Ishikawa (cell line): ENCODE results near the gene LRATD1.

ENCODE experiments used
- CEBPB ChIP-seq: IDR thresholded peaks from 2 replicates; pipeline ENCODE4 v1.6.1; 2012
- CREB1 ChIP-seq: IDR thresholded peaks from 2 replicates; pipeline ENCODE4 v1.6.1; 2012; ENCODE audit warnings: low read depth
- EGR1 ChIP-seq: IDR thresholded peaks from 2 replicates; pipeline ENCODE4 v1.6.1; 2012
- EP300 ChIP-seq: IDR thresholded peaks from 2 replicates; pipeline ENCODE4 v1.6.1; 2012; ENCODE audit warnings: borderline replicate concordance
- FOXM1 ChIP-seq: IDR thresholded peaks from 2 replicates; pipeline ENCODE4 v1.6.1; 2012; ENCODE audit warnings: low read depth, borderline replicate concordance
- MAX ChIP-seq: IDR thresholded peaks from 2 replicates; pipeline ENCODE4 v1.6.1; 2012
- NFIC ChIP-seq: IDR thresholded peaks from 2 replicates; pipeline ENCODE4 v1.6.1; 2012
- RAD21 ChIP-seq: IDR thresholded peaks from 2 replicates; pipeline ENCODE4 v1.6.1; 2012; ENCODE audit warnings: low read depth
- REST ChIP-seq: IDR thresholded peaks from 2 replicates; pipeline ENCODE4 v1.6.1; 2012; ENCODE audit warnings: low read depth, mild to moderate bottlenecking
- TAF1 ChIP-seq: IDR thresholded peaks from 2 replicates; pipeline ENCODE4 v1.6.1; 2012; ENCODE audit warnings: low read depth, mild to moderate bottlenecking
- TCF12 ChIP-seq: IDR thresholded peaks from 2 replicates; pipeline ENCODE4 v1.6.1; 2012; ENCODE audit warnings: low read depth
- TEAD4 ChIP-seq: IDR thresholded peaks from 2 replicates; pipeline ENCODE4 v1.6.1; 2012
- USF1 ChIP-seq: IDR thresholded peaks from 2 replicates; pipeline ENCODE4 v1.6.1; 2012
- YY1 ChIP-seq: IDR thresholded peaks from 2 replicates; pipeline ENCODE4 v1.6.1; 2012; ENCODE audit warnings: low read depth
- ZBTB7A ChIP-seq: IDR thresholded peaks from 2 replicates; pipeline ENCODE4 v1.6.1; 2012; ENCODE audit warnings: low read depth

The LRATD1 gene

GRCh38 chr2:14603676-14604075 is 28.8 kb upstream of the LRATD1 start:
- TF ChIP-seq NFIC (no peak), REST (no peak), CREB1 (no peak), TEAD4 (no peak), YY1 (no peak), MAX (no peak), EP300 (no peak), EGR1 (no peak), RAD21 (no peak), FOXM1 (no peak), TCF12 (no peak), TAF1 (no peak), CEBPB (no peak), ZBTB7A (no peak), USF1 (no peak)

DNA sequence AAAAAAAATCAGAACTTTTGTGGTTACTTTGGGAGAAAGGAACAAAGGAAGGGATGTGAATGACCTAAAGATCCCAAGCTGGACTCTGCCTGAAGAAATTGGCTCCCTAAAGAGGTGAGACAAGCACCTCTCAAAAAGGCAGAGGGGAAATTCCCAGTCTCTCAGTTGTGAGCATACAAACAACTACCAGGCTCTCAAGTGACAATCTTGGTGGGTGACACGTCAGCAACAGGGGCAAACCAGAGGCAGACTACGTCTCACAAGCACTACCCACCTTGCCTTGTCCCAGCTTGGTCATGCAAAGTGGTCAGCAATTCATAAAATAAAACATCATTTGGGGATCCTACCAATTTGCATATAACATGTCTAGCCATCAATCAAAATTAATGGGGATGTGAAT is 24.3 kb upstream of the LRATD1 start:
- TF ChIP-seq NFIC (no peak), ZBTB7A (no peak), TEAD4 (no peak), RAD21 (no peak), FOXM1 (no peak), CEBPB (no peak), EGR1 (no peak), TCF12 (no peak), REST (no peak), YY1 (no peak), MAX (no peak), TAF1 (no peak), EP300 (no peak), USF1 (no peak)

DNA sequence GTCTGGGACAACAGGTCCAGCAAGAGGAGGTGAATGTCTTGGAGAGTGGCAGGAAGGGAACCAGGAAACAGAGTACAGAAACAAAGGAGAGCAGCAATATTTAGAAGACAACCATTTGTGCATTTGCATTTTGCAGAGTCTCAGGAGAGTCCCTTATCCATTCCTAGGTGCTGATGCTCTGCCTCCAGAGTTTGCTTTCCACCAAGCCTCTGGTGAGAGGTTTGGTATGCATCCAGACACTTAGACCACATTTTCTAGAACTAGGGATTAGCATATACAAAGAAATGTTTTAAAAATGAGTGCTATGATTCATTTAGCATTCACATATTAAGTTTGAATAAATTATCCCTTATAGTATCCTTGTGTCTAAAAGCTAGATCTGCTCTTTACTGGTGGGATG is 18.5 kb upstream of the LRATD1 start:
- TF ChIP-seq RAD21 (no peak), ZBTB7A (no peak), EGR1 (no peak), FOXM1 (no peak), TEAD4 (no peak), MAX (no peak), TCF12 (no peak), NFIC (no peak), TAF1 (no peak)

- no peak for TF ChIP-seq USF1
- TF ChIP-seq TEAD4, result no peak
- TF ChIP-seq TAF1, result no peak
- TF ChIP-seq ZBTB7A, result no peak
- no peak for TF ChIP-seq FOXM1
- no peak for TF ChIP-seq CEBPB
- no peak for TF ChIP-seq RAD21
- TF ChIP-seq MAX, result no peak
Observed at GRCh38 chr2:14615121-14615520, 17.4 kb upstream of the LRATD1 start.

DNA sequence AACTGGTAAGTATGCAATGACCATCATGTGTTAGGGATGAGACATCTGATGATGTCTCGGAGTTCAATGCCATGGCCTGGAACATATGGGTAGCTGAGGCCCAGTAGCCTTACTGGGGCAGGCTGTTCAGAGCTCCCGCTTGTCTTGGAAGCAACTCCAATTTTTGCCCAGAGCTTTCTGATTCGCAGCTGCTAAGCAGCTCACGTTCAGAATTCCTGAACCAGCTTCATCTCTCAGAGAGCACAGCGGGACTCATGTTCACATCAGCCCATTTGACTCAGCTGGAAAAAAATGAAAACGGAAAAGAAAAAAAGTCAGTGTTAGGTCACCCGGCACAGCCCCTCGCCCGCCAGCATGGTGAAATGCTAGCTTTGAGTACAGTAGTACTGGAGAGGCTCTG is 16.8 kb upstream of the LRATD1 start:
- TF ChIP-seq MAX (no peak), YY1 (no peak), FOXM1 (no peak), TAF1 (no peak), CEBPB (no peak), TCF12 (no peak), REST (no peak), ZBTB7A (no peak)
